ENCODE data around the gene LPGAT1. TPM values are rescaled to one million over a fixed set of nuclear protein-coding genes. Genes with fewer than 3 reads are reported as not detected.
A peak's percentile ranks its signal among the peaks of the same experiment; 100 is the strongest.

The LPGAT1 gene
- total and polyA plus RNA-seq, 8 donors = 17.1 to 47.1 (median 20.7) TPM

GRCh38 chr1:211741116-211741515 is 89.4 kb downstream of the LPGAT1 start:
- intact Hi-C loops (cut with DNase I) = no loop called here
- no peaks in the 10 kb centered on the region for H3K9me3 ChIP-seq
- H3K4me3 ChIP-seq = no peak overlapping the region
- peaks cover 0 to 11% of the 10 kb centered on the region in 2 donors for H3K4me1 ChIP-seq
- ATAC-seq (no peak), DNase-seq (no peak)
- no peaks in the 10 kb centered on the region for H3K27me3 ChIP-seq
- H3K27ac ChIP-seq = no peak overlapping the region
- no peaks in the 10 kb centered on the region for H3K36me3 ChIP-seq
- no peak for TF ChIP-seq CTCF (IDR thresholded peaks at IDR 0.05)

- TF ChIP-seq CTCF (IDR thresholded peaks at IDR 0.05) = no peak
- Histone ChIP-seq H3K27ac (no peak overlapping the region), H3K27me3 (no peaks in the 10 kb centered on the region), H3K4me3 (no peak overlapping the region), H3K36me3 (no peaks in the 10 kb centered on the region), H3K4me1 (peaks cover 0 to 11% of the 10 kb centered on the region in 2 donors), H3K9me3 (no peaks in the 10 kb centered on the region)
- no peak for DNase-seq
- no peak for ATAC-seq
- intact Hi-C loops (cut with DNase I) = no loop called here
These were observed 90.7 kb downstream of the LPGAT1 start for GRCh38 chr1:211739671-211740411.

GRCh38 chr1:211738691-211739301 is 91.8 kb downstream of the LPGAT1 start:
- H3K36me3 ChIP-seq = no peaks in the 10 kb centered on the region
- H3K4me1 ChIP-seq = peaks cover 0 to 11% of the 10 kb centered on the region in 2 donors
- H3K27ac ChIP-seq = peak overlapping the region in 1 of 2 donors; percentile 2
- no peaks in the 10 kb centered on the region for H3K27me3 ChIP-seq
- TF ChIP-seq CTCF (IDR thresholded peaks at IDR 0.05) = no peak
- intact Hi-C loops (cut with DNase I) = no loop called here
- H3K4me3 ChIP-seq = no peak overlapping the region
- DNase-seq (no peak), ATAC-seq (no peak)
- H3K9me3 ChIP-seq = no peaks in the 10 kb centered on the region

- intact Hi-C loops (cut with DNase I) = no loop called here
- no peak for DNase-seq
- TF ChIP-seq CTCF (IDR thresholded peaks at IDR 0.05) = no peak
- peak overlapping the region in 1 of 2 donors; percentile 2 for H3K27ac ChIP-seq
- no peaks in the 10 kb centered on the region for H3K36me3 ChIP-seq
- ATAC-seq = no peak
- H3K9me3 ChIP-seq = no peaks in the 10 kb centered on the region
- no peaks in the 10 kb centered on the region for H3K27me3 ChIP-seq
- H3K4me1 ChIP-seq = peaks cover 0 to 11% of the 10 kb centered on the region in 2 donors
- H3K4me3 ChIP-seq = no peak overlapping the region
These were observed 92.4 kb downstream of the LPGAT1 start for GRCh38 chr1:211738096-211738690.
